GM12864 (cell line): ENCODE data around the gene C11orf52.

Experiments used
- DNase-seq: peaks from one replicate; pipeline ENCODE4 v3.0.0-alpha.2; 2011; ENCODE audit warnings: low read depth
- H3K4me3 ChIP-seq: 2 replicates; pipeline ENCODE4 v1.5.1; 2011; ENCODE audit warnings: mild to moderate bottlenecking, low read depth, low read length, control low read depth
- TF ChIP-seq, protein P1 (sequence below): IDR thresholded peaks from 2 replicates; pipeline ENCODE4 v1.5.1; 2011; ENCODE audit warnings: low read depth, mild to moderate bottlenecking, moderate library complexity, low read length, control low read depth, inconsistent platforms; ENCODE audit errors: missing control alignments

The C11orf52 gene

DNA sequence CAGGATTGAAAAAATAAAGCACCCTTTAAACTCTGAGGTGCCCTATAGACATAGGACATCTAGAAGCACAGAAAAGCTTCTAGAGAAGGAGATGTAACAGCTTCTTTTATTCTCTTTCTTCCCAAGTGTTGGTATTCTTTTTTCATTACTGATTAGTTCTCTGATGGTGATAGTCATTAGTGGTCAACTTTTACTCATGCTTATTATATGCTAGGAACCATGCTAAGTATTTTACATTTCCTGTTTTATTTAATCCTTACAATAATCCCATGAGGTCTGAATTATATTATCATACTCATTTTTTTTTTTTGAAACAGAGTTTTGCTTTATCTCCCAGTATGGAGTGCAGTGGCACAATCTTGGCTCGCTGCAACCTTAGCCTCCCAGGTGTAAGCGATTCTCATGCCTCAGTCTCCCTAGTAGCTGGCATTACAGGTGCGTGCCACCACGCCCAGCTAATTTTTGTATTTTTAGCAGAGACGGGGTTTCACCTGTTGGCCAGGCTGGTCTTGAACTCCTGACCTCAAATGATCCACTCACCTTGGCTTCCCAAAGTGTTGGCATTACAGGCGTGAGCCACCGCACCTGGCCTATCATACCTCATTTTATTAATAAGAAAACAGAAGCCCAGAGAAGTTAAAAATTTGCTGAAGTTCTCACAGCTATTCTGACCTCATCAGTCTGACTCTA, 3.0 kb downstream of the C11orf52 start:
- TF ChIP-seq, protein P1, sequence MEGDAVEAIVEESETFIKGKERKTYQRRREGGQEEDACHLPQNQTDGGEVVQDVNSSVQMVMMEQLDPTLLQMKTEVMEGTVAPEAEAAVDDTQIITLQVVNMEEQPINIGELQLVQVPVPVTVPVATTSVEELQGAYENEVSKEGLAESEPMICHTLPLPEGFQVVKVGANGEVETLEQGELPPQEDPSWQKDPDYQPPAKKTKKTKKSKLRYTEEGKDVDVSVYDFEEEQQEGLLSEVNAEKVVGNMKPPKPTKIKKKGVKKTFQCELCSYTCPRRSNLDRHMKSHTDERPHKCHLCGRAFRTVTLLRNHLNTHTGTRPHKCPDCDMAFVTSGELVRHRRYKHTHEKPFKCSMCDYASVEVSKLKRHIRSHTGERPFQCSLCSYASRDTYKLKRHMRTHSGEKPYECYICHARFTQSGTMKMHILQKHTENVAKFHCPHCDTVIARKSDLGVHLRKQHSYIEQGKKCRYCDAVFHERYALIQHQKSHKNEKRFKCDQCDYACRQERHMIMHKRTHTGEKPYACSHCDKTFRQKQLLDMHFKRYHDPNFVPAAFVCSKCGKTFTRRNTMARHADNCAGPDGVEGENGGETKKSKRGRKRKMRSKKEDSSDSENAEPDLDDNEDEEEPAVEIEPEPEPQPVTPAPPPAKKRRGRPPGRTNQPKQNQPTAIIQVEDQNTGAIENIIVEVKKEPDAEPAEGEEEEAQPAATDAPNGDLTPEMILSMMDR: no peak
- no peak overlapping the region for H3K4me3 ChIP-seq
- no peak for DNase-seq

DNA sequence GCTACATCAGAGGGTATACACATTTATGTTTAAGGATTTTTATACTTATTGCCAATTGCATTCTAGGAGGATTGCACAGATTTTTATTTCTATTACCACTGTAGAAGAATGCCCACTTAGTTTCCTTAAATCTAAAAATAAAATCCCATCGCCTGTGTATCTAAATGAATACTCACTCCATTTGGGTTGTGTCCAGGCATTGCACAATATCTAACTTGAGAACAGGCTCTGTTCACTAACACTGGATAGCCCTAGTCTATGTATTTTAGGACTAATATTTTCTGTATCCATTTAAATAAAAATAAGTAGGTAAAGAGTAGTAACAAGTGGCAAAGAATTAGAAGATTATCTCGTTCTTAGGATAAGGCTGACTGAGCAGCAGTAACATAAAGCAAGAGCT, 4.1 kb downstream of the C11orf52 start:
- no peak overlapping the region for H3K4me3 ChIP-seq
- TF ChIP-seq, protein P1: no peak
- DNase-seq: no peak

DNA sequence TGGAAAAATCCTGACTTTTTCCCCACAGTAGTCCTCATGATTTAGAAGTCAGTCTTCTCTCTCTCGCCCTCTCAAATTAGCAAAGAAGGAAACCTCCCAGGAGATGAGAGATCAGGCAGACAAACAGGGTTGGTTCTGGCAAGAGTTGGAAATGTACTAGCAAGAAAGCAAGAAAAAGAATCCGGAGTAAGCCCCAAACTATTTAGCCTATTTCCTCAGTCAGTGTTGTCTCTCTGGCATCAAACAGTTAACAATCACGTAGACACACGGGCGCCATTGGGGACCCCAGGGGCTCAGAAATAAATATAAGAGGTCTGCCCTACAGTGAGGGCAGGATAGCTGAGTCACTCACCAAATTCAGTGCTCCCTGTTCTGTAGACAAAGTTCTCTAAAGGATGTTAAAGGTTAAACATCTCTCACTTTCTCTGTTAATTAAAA, 4.7 kb downstream of the C11orf52 start:
- no peak for DNase-seq
- H3K4me3 ChIP-seq: no peak overlapping the region
- TF ChIP-seq, protein P1: no peak

DNA sequence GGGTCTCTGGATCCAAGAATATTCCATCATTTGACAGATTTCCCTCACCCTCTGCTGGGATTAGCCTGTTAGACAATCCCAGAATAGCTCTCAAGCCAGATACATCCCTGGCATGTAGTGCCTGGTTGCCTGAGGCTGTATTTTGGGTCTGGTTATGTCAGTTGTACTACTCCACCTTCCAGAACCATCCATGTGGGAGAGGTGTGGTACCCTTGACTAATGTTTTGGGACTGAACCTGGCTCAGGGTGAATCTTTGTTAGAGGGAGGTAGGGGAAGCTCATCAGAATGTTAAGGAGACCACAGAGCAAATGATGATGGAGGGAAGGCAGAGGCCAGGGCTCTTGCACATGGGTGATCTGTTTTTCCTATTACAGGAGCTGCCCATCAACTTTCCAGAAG, 5.2 kb downstream of the C11orf52 start:
- H3K4me3 ChIP-seq: no peak overlapping the region
- TF ChIP-seq, protein P1: no peak
- no peak for DNase-seq

DNA sequence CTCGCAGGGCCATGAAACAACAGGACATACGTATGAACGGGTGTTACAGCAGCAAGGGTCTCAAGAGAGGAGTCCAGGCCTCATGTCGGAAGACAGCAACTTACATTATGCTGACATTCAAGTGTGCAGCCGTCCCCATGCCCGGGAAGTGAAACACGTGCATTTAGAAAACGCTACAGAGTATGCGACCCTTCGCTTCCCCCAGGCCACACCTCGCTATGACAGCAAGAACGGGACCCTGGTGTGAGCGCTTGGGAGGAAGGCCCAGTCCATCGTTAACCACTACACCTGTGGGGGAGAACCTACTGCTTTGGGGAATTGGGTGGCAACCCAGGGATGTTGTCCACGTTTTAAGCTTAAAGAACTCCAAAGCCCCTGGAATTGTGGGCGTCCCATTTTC, 7.2 kb downstream of the C11orf52 start:
- no peak overlapping the region for H3K4me3 ChIP-seq
- TF ChIP-seq, protein P1: no peak
- DNase-seq: no peak

DNA sequence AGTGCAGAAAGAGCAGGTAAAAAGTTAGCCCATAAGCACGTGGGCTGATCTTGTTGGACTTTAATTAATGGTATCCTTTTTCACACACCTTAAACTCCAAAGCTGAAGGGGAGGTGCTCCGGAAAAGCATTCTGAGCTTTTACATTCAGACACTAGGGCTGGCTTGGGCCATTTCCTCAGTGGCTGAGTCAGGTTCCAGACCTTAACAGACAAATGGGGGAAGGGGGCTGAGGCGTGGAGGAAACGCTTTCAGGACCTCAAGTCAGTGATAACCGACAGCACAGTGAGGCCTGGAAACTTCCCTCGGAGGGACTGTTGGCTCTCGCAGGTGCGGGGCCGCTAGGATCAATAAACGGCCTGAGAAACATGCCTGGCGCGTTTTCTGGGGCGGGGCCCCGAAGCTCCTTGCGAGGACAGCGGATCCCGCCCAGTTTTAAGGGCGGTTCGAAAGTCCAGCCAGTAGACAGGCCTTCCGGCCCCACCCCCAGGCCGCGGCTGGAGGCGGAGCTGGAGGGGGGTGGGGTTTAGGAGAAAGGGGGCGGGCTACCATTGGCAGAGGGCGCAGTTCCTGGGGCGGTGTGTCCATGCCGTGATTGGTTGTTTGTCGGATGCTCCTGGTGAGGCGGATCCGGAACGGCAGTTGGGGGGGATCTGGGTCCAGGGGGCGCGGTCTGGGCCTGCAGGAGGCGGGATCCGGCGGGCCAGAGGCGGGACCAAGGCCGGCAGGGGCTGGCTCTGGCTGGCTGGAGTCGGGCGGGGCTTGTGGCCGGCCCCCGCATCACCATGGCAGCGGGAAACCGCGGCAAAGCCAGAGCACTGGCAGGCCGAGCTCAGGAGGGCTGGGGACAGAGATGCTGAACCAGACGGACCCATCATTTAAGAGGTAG, 8.0 kb downstream of the C11orf52 start:
- peak overlapping the region; percentile 57 for H3K4me3 ChIP-seq
- TF ChIP-seq, protein P1: peak; percentile 14

More for the DNA sequence above, 8.0 kb downstream of the C11orf52 start:
- peak; percentile 88 for DNase-seq
